IMR-90 (cell line): ENCODE measurements around the gene EPB41L4A. TPM values are rescaled to one million over a fixed set of nuclear protein-coding genes. Genes with fewer than 3 reads are reported as not detected.

ENCODE experiments used
- ATAC-seq: fragments of 200-7000 bp; cut with Tn5 transposase; 2 replicates; pipeline ENCODE4 v1.9.1; 2020; ENCODE audit warnings: low read depth, mild to moderate bottlenecking, moderate library complexity
- BruUV-seq: library from RNA; stranded (reverse); fragments of 400-500 nt; replicated peaks from 2 replicates; lab custom pipeline; 2021; lab: Mats Ljungman, UMichigan
- CTCF ChIA-PET: fragments of 300-600 bp; formaldehyde crosslinking; extraction: SDS; loops from one replicate; lab custom pipeline; 2021; ENCODE audit warnings: antibody characterized with exemption; lab: Yijun Ruan, JAX
- POLR2A ChIA-PET: fragments of 300-600 bp; sonication (Branson Sonifier 250); formaldehyde crosslinking; loops from one replicate; lab custom pipeline; 2022; ENCODE audit warnings: antibody characterized with exemption; ENCODE audit not compliant: unreplicated experiment; lab: Charles Lee
- DNase-seq: peaks from one replicate; pipeline ENCODE4 v3.0.0; 2013
- H2AFZ ChIP-seq: replicated peaks from 2 replicates; pipeline ENCODE3; 2013; ENCODE audit warnings: low read length, mild to moderate bottlenecking; ENCODE audit not compliant: poor library complexity
- H2AK5ac ChIP-seq: 2 replicates; pipeline ENCODE4 v1.6.1; 2013; ENCODE audit warnings: low read depth, low read length, inconsistent platforms
- H2AK9ac ChIP-seq: replicated peaks from 2 replicates; pipeline ENCODE3; 2013; ENCODE audit warnings: mild to moderate bottlenecking, low read depth, low read length, moderate library complexity; ENCODE audit not compliant: poor library complexity
- H2BK120ac ChIP-seq: 2 replicates; pipeline ENCODE4 v1.6.1; 2013; ENCODE audit warnings: low read depth, low read length, inconsistent platforms
- H2BK15ac ChIP-seq: 3 replicates; pipeline ENCODE4 v1.6.1; 2013; ENCODE audit warnings: low read depth, low read length, inconsistent platforms
- H2BK20ac ChIP-seq: 2 replicates; pipeline ENCODE4 v1.6.1; 2013; ENCODE audit warnings: low read depth, mild to moderate bottlenecking, inconsistent platforms, low read length, moderate library complexity
- H2BK5ac ChIP-seq: 2 replicates; pipeline ENCODE4 v1.6.1; 2013; ENCODE audit warnings: mild to moderate bottlenecking, low read depth, low read length, inconsistent platforms; ENCODE audit not compliant: poor library complexity, severe bottlenecking
- H3K14ac ChIP-seq: replicated peaks from 2 replicates; pipeline ENCODE4 v1.6.1; 2013; ENCODE audit warnings: low read depth, low read length, inconsistent platforms
- H3K18ac ChIP-seq: 2 replicates; pipeline ENCODE4 v1.6.1; 2013; ENCODE audit warnings: low read depth, low read length, control low read depth
- H3K23ac ChIP-seq: 2 replicates; pipeline ENCODE4 v1.6.1; 2013; ENCODE audit warnings: low read depth, low read length, inconsistent platforms
- H3K27ac ChIP-seq: 2 replicates; pipeline ENCODE4 v1.5.1; 2013; ENCODE audit warnings: mild to moderate bottlenecking, control low read depth, low read length; ENCODE audit not compliant: insufficient read depth
- H3K27me3 ChIP-seq: 2 replicates; pipeline ENCODE4 v1.6.1; 2013; ENCODE audit warnings: low read length; ENCODE audit not compliant: control insufficient read depth, insufficient read depth
- H3K36me3 ChIP-seq: 2 replicates; pipeline ENCODE4 v1.6.1; 2013; ENCODE audit warnings: low read length, mixed read lengths; ENCODE audit not compliant: control insufficient read depth, insufficient read depth
- H3K4ac ChIP-seq: 2 replicates; pipeline ENCODE4 v1.6.1; 2013; ENCODE audit warnings: low read depth, low read length, inconsistent platforms
- H3K4me1 ChIP-seq: 2 replicates; pipeline ENCODE4 v1.6.1; 2013; ENCODE audit warnings: low read length, mixed read lengths; ENCODE audit not compliant: control insufficient read depth, insufficient read depth
- H3K4me2 ChIP-seq: 2 replicates; pipeline ENCODE4 v1.6.1; 2013; ENCODE audit warnings: low read depth, mild to moderate bottlenecking, control low read depth, low read length, moderate library complexity
- H3K4me3 ChIP-seq: 2 replicates; pipeline ENCODE4 v1.5.1; 2013; ENCODE audit warnings: low read depth, mild to moderate bottlenecking, control low read depth, low read length, moderate library complexity; ENCODE audit not compliant: insufficient read depth
- H3K56ac ChIP-seq: 2 replicates; pipeline ENCODE4 v1.6.1; 2013; ENCODE audit warnings: low read length, inconsistent platforms; ENCODE audit not compliant: insufficient read depth; ENCODE audit errors: extremely low read depth
- H3K79me1 ChIP-seq, 2 experiments: 2 replicates each; pipeline ENCODE4 v1.6.1; 2013; ENCODE audit warnings: low read length in 2 of 2, inconsistent platforms in 1 of 2, low read depth in 1 of 2
- H3K9ac ChIP-seq: 2 replicates; pipeline ENCODE4 v1.6.1; 2013; ENCODE audit warnings: low read depth, low read length, control low read depth
- H3K9me1 ChIP-seq: 2 replicates; pipeline ENCODE4 v1.6.1; 2013; ENCODE audit warnings: low read length, inconsistent platforms; ENCODE audit not compliant: insufficient read depth
- H3K9me3 ChIP-seq: 2 replicates; pipeline ENCODE4 v1.6.1; 2013; ENCODE audit warnings: low read length; ENCODE audit not compliant: control insufficient read depth, insufficient read depth
- H4K20me1 ChIP-seq: 2 replicates; pipeline ENCODE4 v1.6.1; 2013; ENCODE audit warnings: low read length, inconsistent platforms; ENCODE audit not compliant: insufficient read depth
- H4K5ac ChIP-seq: 2 replicates; pipeline ENCODE4 v1.6.1; 2013; ENCODE audit warnings: mild to moderate bottlenecking, low read depth, low read length, control low read depth
- H4K8ac ChIP-seq, 2 experiments: 2 replicates each; pipeline ENCODE4 v1.6.1; 2013; ENCODE audit warnings: low read depth in 2 of 2, low read length in 2 of 2, control low read depth in 1 of 2, inconsistent platforms in 1 of 2
- H4K91ac ChIP-seq: 2 replicates; pipeline ENCODE4 v1.6.1; 2013; ENCODE audit warnings: low read depth, low read length, inconsistent platforms; ENCODE audit not compliant: insufficient read depth
- BHLHE40 ChIP-seq: fragments of 150-350 bp; IDR thresholded peaks from 2 replicates; pipeline ENCODE4 v1.6.1; 2016; ENCODE audit warnings: mild to moderate bottlenecking, low read depth, low read length
- CEBPB ChIP-seq: IDR thresholded peaks from 2 replicates; pipeline ENCODE4 v1.6.1; 2012; ENCODE audit warnings: low read depth, low read length, improper control_type of control experiment
- CHD1 ChIP-seq: IDR thresholded peaks from 2 replicates; pipeline ENCODE4 v1.6.1; 2012; ENCODE audit warnings: low read depth, low read length, improper control_type of control experiment
- CTCF ChIP-seq: conservative IDR thresholded peaks from 2 replicates; pipeline ENCODE4 v1.5.1; 2012; ENCODE audit warnings: mild to moderate bottlenecking, low read depth, low read length, improper control_type of control experiment
- ELK1 ChIP-seq: fragments of 150-350 bp; IDR thresholded peaks from 2 replicates; pipeline ENCODE4 v1.6.1; 2016; ENCODE audit warnings: low read depth, mild to moderate bottlenecking, low read length, moderate library complexity, borderline replicate concordance
- FOS ChIP-seq: fragments of 150-350 bp; IDR thresholded peaks from 2 replicates; pipeline ENCODE4 v1.6.1; 2016; ENCODE audit warnings: low read depth, low read length
- MAFK ChIP-seq: IDR thresholded peaks from 2 replicates; pipeline ENCODE4 v1.6.1; 2012; ENCODE audit warnings: low read depth, low read length, improper control_type of control experiment
- MAZ ChIP-seq: IDR thresholded peaks from 2 replicates; pipeline ENCODE4 v1.6.1; 2012; ENCODE audit warnings: low read depth, mild to moderate bottlenecking, low read length, improper control_type of control experiment, moderate library complexity, borderline replicate concordance
- POLR2A ChIP-seq: IDR thresholded peaks from 2 replicates; pipeline ENCODE4 v1.6.1; 2012; ENCODE audit warnings: mild to moderate bottlenecking, low read depth, low read length
- RCOR1 ChIP-seq: IDR thresholded peaks from 2 replicates; pipeline ENCODE4 v1.6.1; 2012; ENCODE audit warnings: mild to moderate bottlenecking, low read length, improper control_type of control experiment; ENCODE audit not compliant: insufficient replicate concordance
- RFX5 ChIP-seq: IDR thresholded peaks from 2 replicates; pipeline ENCODE4 v1.8.0; 2012; ENCODE audit warnings: low read depth, mild to moderate bottlenecking, low read length, moderate library complexity
- SMC3 ChIP-seq: fragments of 150-350 bp; IDR thresholded peaks from 2 replicates; pipeline ENCODE4 v1.6.1; 2016; ENCODE audit warnings: low read depth, mild to moderate bottlenecking, antibody characterized with exemption, low read length, moderate library complexity
- USF2 ChIP-seq: fragments of 150-350 bp; IDR thresholded peaks from 2 replicates; pipeline ENCODE4 v1.6.1; 2017; ENCODE audit warnings: mild to moderate bottlenecking, antibody characterized with exemption, low read length, low read depth
- WGBS, 2 experiments: methylation state at CpG; one replicate each; pipeline versions ENCODE4 v1.1.5 to v1.1.7; 2013; ENCODE audit warnings: missing lambda C conversion rate in 2 of 2; ENCODE audit not compliant: insufficient read length in 1 of 2; ENCODE audit errors: extremely low coverage in 2 of 2; 5-methylcytosine and 5-hydroxymethylcytosine counted together
- dilution Hi-C: fragments of 300-500 bp; cut with HindIII; formaldehyde crosslinking; loops from one replicate; pipeline ENCODE4 v1.14.3; 2018; ENCODE audit warnings: low sequenced_read_pairs; ENCODE audit not compliant: unreplicated experiment
- in situ Hi-C: fragments of 300-500 bp; cut with MboI; formaldehyde crosslinking; loops from 3 replicates; pipeline ENCODE4 v1.14.3; 2019; ENCODE audit warnings: low sequenced_read_pairs, inconsistent platforms, mixed read lengths
- intact Hi-C: fragments of 100-400 bp; cut with micrococcal nuclease; formaldehyde crosslinking; loops from 2 replicates; pipeline ENCODE4 v1.10.0; 2022
- polyA plus RNA-seq, 3 experiments: library from polyadenylated mRNA; depleted of rRNA; stranded (reverse); fragments of >200 nt; gene quantifications; 2 replicates each; pipeline ENCODE4 v1.2.3, GENCODE V29; 2012; ENCODE audit warnings: low replicate concordance in 1 of 3
- total RNA-seq: library from RNA; depleted of rRNA; stranded (reverse); fragments of >200 nt; gene quantifications from 2 replicates; pipeline ENCODE4 v1.2.3, GENCODE V29; 2012

The EPB41L4A gene
- total and polyA plus RNA-seq, 2 of the 4 experiments (the other 2 are of a cell fraction): under 0.01 to 0.02 TPM

- in situ Hi-C loops: no loop called here
- H2AK9ac ChIP-seq: peak overlapping the region; percentile 3
- no peak overlapping the region for H4K5ac ChIP-seq
- H2BK120ac ChIP-seq: no peak overlapping the region
- no peak overlapping the region for H3K27ac ChIP-seq
- no peaks in the 10 kb centered on the region for H3K9me1 ChIP-seq
- H3K4me1 ChIP-seq: no peaks in the 10 kb centered on the region
- TF ChIP-seq FOS: no peak
- TF ChIP-seq MAFK: no peak
- no peak for TF ChIP-seq POLR2A
- no peak for TF ChIP-seq ELK1
- no peak for TF ChIP-seq CTCF
- no peak for TF ChIP-seq CHD1
- TF ChIP-seq SMC3: no peak
- TF ChIP-seq CEBPB: no peak
- TF ChIP-seq RFX5: no peak
- TF ChIP-seq USF2: no peak
- TF ChIP-seq MAZ: no peak
- no peak for TF ChIP-seq BHLHE40
- no peak for TF ChIP-seq RCOR1
- H4K20me1 ChIP-seq: no peaks in the 10 kb centered on the region
- peaks cover 1% of the 10 kb centered on the region; the same call in 1 of the 2 replicates for H3K9me3 ChIP-seq
- no peak overlapping the region for H2AK5ac ChIP-seq
- H3K23ac ChIP-seq: no peak overlapping the region
- BruUV-seq: no TSS peak
- DNase-seq (no peak), ATAC-seq (no peak)
- H3K79me1 ChIP-seq: no peaks in the 10 kb centered on the region
- H3K27me3 ChIP-seq: peaks cover 33% of the 10 kb centered on the region
- H2AFZ ChIP-seq: peak overlapping the region; percentile 89
- H3K4me2 ChIP-seq: peak overlapping the region; percentile 63; the same call in 1 of the 2 replicates
- 0% methylated on average over 11 of the region's 39 CpGs; no CpG with 5 or more reads in 1 of the 2 experiments for WGBS, 2 experiments
- H2BK5ac ChIP-seq: no peak overlapping the region
- dilution Hi-C loops: no loop called here
- peak overlapping the region; percentile 40; the same call in 1 of the 2 replicates for H3K4me3 ChIP-seq
- H3K4ac ChIP-seq: no peak overlapping the region
- no peak overlapping the region for H4K91ac ChIP-seq
- H3K56ac ChIP-seq: no peak overlapping the region
- intact Hi-C loops: loop anchor here (10.0 kb wide), 1 partner anchor 214 kb away; no protein-coding TSS in a partner anchor
- ChIA-PET POLR2A (no interaction called here), CTCF (interaction anchor here (1.4 kb wide), 1 partner anchor 208 kb away, joined by 5 read pairs; no protein-coding TSS in a partner anchor)
- no peak overlapping the region for H2BK15ac ChIP-seq
- H3K18ac ChIP-seq: no peak overlapping the region
- H4K8ac ChIP-seq: no peak overlapping the region
- H3K14ac ChIP-seq: no peak overlapping the region
- H3K9ac ChIP-seq: no peak overlapping the region
- H2BK20ac ChIP-seq: no peak overlapping the region
- H3K36me3 ChIP-seq: no peaks in the 10 kb centered on the region
Measured at GRCh38 chr5:112418659-112419163, 366 bp downstream of the EPB41L4A start.
